ENCODE results near the gene DTX3L.

DNA sequence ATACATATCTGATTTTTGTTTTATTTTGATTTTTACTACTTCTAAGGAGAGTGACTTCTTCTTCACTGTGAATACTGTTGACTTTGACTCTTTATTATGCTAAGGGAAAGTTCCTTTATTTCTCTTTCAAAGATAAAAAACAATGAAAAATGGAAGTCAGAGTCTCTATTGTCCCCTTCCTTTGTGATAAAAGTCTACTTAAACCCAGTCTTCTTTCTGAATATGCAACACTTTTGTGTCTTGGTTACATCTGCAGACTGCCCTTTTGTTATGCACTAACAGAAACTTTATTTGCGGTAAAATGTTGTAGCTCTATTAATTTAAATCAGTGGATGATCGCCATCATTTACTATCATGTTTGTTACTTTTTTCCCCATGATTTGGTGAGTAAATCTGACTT is 26.5 kb downstream of the DTX3L start:
- TF ChIP-seq BHLHE40 (IDR thresholded peaks at IDR 0.05; ENCODE audit: borderline replicate concordance) (no peak), FOXK2 (IDR thresholded peaks at IDR 0.05) (no peak), NFRKB (IDR thresholded peaks at IDR 0.05) (no peak)
- TF ChIP-seq, protein P1, sequence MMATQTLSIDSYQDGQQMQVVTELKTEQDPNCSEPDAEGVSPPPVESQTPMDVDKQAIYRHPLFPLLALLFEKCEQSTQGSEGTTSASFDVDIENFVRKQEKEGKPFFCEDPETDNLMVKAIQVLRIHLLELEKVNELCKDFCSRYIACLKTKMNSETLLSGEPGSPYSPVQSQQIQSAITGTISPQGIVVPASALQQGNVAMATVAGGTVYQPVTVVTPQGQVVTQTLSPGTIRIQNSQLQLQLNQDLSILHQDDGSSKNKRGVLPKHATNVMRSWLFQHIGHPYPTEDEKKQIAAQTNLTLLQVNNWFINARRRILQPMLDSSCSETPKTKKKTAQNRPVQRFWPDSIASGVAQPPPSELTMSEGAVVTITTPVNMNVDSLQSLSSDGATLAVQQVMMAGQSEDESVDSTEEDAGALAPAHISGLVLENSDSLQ (IDR thresholded peaks at IDR 0.05) = no peak
